HG03342 (cell line): Measurements from ENCODE around the gene CD22.

Experiments
- ATAC-seq: cut with Tn5 transposase; IDR thresholded peaks from one replicate; pipeline ENCODE4 v1.9.1; 2021; ENCODE audit warnings: mild to moderate bottlenecking, moderate library complexity; ENCODE audit not compliant: unreplicated experiment

Gene CD22

GRCh38 chr19:35340431-35340830 is 11.4 kb downstream of the CD22 start:
- no peak for ATAC-seq

GRCh38 chr19:35341006-35341405 is 12.0 kb downstream of the CD22 start:
- ATAC-seq: no peak

- no peak for ATAC-seq
Measured at GRCh38 chr19:35341565-35342225, 12.7 kb downstream of the CD22 start.

- no peak for ATAC-seq
Measured at GRCh38 chr19:35342430-35342829, 13.4 kb downstream of the CD22 start.

GRCh38 chr19:35344511-35345031 is 15.6 kb downstream of the CD22 start:
- no peak for ATAC-seq

- no peak for ATAC-seq
Measured at GRCh38 chr19:35345671-35346111, 16.7 kb downstream of the CD22 start.

- no peak for ATAC-seq
Measured at GRCh38 chr19:35346193-35347052, 17.4 kb downstream of the CD22 start.

GRCh38 chr19:35347171-35347929 is 18.4 kb downstream of the CD22 start, which contains the start of gene FFAR1:
FFAR1 (plus strand) TSS chr19:35347902; CDS start chr19:35351552, 3,650 bp downstream.
- ATAC-seq: peak; percentile 43

- ATAC-seq: no peak
Measured at GRCh38 chr19:35347930-35348298, 18.9 kb downstream of the CD22 start.

- ATAC-seq: no peak
Measured at GRCh38 chr19:35348911-35349611, 20.1 kb downstream of the CD22 start.

GRCh38 chr19:35349614-35350521 is 20.9 kb downstream of the CD22 start:
- ATAC-seq: no peak

- ATAC-seq: no peak
Measured at GRCh38 chr19:35350591-35350990, 21.6 kb downstream of the CD22 start.

GRCh38 chr19:35351411-35352176 is 22.6 kb downstream of the CD22 start:
- no peak for ATAC-seq

- no peak for ATAC-seq
Measured at GRCh38 chr19:35352177-35352447, 23.1 kb downstream of the CD22 start.

- ATAC-seq: no peak
Measured at GRCh38 chr19:35352448-35353304, 23.7 kb downstream of the CD22 start.

- no peak for ATAC-seq
Measured at GRCh38 chr19:35353635-35354034, 24.6 kb downstream of the CD22 start.

GRCh38 chr19:35354898-35355297 is 25.9 kb downstream of the CD22 start:
- no peak for ATAC-seq

- no peak for ATAC-seq
Measured at GRCh38 chr19:35355791-35356460, 26.9 kb downstream of the CD22 start.
